DND-41 (cell line): Measurements from ENCODE around the gene SNRNP48.

ENCODE experiments used
- ATAC-seq: fragments of 200-7000 bp; cut with Tn5 transposase; 3 replicates; pipeline ENCODE4 v1.9.1; 2021; ENCODE audit warnings: low read depth; ENCODE audit not compliant: insufficient read depth
- DNase-seq: peaks from one replicate; pipeline ENCODE4 v3.0.0-alpha.2; 2020
- H2AFZ ChIP-seq: 2 replicates; pipeline ENCODE4 v1.6.0; 2012; ENCODE audit warnings: low read depth, low read length
- H3K27ac ChIP-seq: 2 replicates; pipeline ENCODE4 v1.5.1; 2012; ENCODE audit warnings: low read length, inconsistent platforms
- H3K27me3 ChIP-seq: fragments of 200-600 bp; sonication (generic); 2 replicates; pipeline ENCODE4 v1.6.0; 2012; ENCODE audit warnings: low read length, mild to moderate bottlenecking, inconsistent platforms; ENCODE audit not compliant: insufficient read depth, poor library complexity
- H3K36me3 ChIP-seq: 2 replicates; pipeline ENCODE4 v1.5.1; 2012; ENCODE audit warnings: low read length, inconsistent platforms; ENCODE audit not compliant: insufficient read depth
- H3K4me1 ChIP-seq: 2 replicates; pipeline ENCODE4 v1.5.1; 2012; ENCODE audit warnings: mild to moderate bottlenecking, low read length; ENCODE audit not compliant: insufficient read depth
- H3K4me2 ChIP-seq: 2 replicates; pipeline ENCODE4 v1.6.0; 2012; ENCODE audit warnings: mild to moderate bottlenecking, moderate library complexity, low read length, inconsistent platforms; ENCODE audit not compliant: insufficient read depth
- H3K4me3 ChIP-seq, 2 experiments: fragments of 200-600 bp in 1 of 2; shearing (Covaris generic) in 1 of 2; 2 replicates each; pipeline ENCODE4 v1.5.1; 2012 to 2016; ENCODE audit warnings: inconsistent platforms in 2 of 2, low read length in 2 of 2, mild to moderate bottlenecking in 2 of 2, low read depth in 1 of 2, moderate library complexity in 1 of 2
- H3K79me2 ChIP-seq: 2 replicates; pipeline ENCODE4 v1.6.0; 2012; ENCODE audit warnings: low read length, inconsistent platforms; ENCODE audit not compliant: insufficient read depth
- H3K9ac ChIP-seq: 2 replicates; pipeline ENCODE4 v1.6.0; 2012; ENCODE audit warnings: low read depth, mild to moderate bottlenecking, inconsistent platforms, low read length, moderate library complexity
- H3K9me3 ChIP-seq: 2 replicates; pipeline ENCODE4 v1.5.1; 2012; ENCODE audit warnings: low read length, moderate library complexity, mild to moderate bottlenecking, inconsistent platforms; ENCODE audit not compliant: insufficient read depth, severe bottlenecking
- H4K20me1 ChIP-seq: 2 replicates; pipeline ENCODE4 v1.6.0; 2012; ENCODE audit warnings: low read length; ENCODE audit not compliant: insufficient read depth
- EZH2 ChIP-seq: IDR thresholded peaks from 3 replicates; pipeline ENCODE4 v1.6.1; 2012; ENCODE audit warnings: borderline replicate concordance, low read depth, mild to moderate bottlenecking, moderate library complexity, low read length, inconsistent platforms; ENCODE audit not compliant: severe bottlenecking
- TF ChIP-seq, protein P1 (sequence below): IDR thresholded peaks from 2 replicates; pipeline ENCODE4 v1.5.1; 2012; ENCODE audit warnings: borderline replicate concordance, low read length, moderate library complexity, mild to moderate bottlenecking; ENCODE audit not compliant: poor library complexity, severe bottlenecking; ENCODE audit errors: extremely low read depth

SNRNP48 gene

DNA sequence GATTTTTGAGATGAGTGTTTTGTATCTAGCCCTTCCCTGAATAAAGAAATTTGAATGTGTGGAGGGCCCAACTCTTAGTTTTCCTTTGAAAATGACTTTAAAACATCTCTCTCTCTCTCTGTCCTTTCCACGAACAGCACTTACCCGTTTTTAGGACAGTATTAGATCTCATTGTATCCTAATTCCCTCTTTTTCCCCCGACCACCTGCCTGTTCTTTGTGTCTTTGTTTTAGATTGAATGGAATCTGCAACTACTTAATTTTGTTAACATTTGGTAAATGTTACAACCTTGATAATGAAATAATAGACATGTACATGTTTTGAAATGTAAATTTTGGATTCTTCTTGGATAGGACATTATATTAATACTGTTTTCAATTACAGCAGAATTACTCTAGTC, 45.4 kb upstream of the SNRNP48 start:
- no peak overlapping the region for H3K27ac ChIP-seq
- no peak overlapping the region for H3K4me2 ChIP-seq
- H3K36me3 ChIP-seq, result no peaks in the 10 kb centered on the region
- H2AFZ ChIP-seq, result no peak overlapping the region
- TF ChIP-seq, protein P1, sequence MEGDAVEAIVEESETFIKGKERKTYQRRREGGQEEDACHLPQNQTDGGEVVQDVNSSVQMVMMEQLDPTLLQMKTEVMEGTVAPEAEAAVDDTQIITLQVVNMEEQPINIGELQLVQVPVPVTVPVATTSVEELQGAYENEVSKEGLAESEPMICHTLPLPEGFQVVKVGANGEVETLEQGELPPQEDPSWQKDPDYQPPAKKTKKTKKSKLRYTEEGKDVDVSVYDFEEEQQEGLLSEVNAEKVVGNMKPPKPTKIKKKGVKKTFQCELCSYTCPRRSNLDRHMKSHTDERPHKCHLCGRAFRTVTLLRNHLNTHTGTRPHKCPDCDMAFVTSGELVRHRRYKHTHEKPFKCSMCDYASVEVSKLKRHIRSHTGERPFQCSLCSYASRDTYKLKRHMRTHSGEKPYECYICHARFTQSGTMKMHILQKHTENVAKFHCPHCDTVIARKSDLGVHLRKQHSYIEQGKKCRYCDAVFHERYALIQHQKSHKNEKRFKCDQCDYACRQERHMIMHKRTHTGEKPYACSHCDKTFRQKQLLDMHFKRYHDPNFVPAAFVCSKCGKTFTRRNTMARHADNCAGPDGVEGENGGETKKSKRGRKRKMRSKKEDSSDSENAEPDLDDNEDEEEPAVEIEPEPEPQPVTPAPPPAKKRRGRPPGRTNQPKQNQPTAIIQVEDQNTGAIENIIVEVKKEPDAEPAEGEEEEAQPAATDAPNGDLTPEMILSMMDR, result no peak
- no peak for TF ChIP-seq EZH2
- peaks cover 34% of the 10 kb centered on the region for H3K27me3 ChIP-seq
- no peak overlapping the region for H3K4me3 ChIP-seq
- no peaks in the 10 kb centered on the region for H4K20me1 ChIP-seq
- no peaks in the 10 kb centered on the region for H3K4me1 ChIP-seq
- H3K79me2 ChIP-seq, result no peaks in the 10 kb centered on the region
- H3K9ac ChIP-seq, result no peak overlapping the region
- DNase-seq, result no peak
- H3K9me3 ChIP-seq, result no peaks in the 10 kb centered on the region
- ATAC-seq, result no peak

DNA sequence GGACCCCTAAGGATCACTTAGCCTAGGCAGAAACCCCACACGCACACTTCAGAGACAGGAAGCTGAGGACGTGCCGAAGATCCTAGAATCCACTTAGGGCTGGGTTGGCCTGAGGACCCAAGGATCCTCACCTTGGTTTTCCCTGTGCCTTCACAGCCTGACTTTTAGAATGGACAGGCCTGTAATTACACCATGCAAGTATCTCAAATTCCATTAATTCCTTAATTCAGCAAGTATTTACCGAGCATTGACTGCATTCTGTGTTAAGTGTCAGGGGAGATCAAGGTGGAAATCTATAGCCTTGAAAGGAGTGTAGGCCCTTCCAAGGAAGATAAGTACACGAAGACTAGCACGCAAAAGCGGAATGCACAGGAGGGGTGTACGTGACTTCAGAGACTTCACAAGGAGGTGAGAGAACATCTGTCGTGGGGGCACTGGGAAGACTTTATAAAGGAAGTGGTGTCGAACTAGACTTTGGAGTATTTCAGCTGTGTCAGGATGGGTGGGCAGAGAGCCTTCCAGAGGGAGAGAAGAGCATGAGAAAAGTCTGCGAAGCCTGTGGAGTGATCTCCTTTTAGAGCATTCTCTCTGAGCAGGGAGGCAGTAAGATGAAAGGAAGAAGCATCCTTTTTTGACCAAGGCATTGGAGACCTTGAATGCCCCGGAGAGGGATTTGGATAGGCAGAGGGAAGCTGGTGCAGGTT, 44.5 kb upstream of the SNRNP48 start:
- TF ChIP-seq, protein P1, result no peak
- no peak for TF ChIP-seq EZH2
- DNase-seq (no peak), ATAC-seq (no peak)
- H3K9me3 ChIP-seq, result no peaks in the 10 kb centered on the region
- H3K4me2 ChIP-seq, result no peak overlapping the region
- peaks cover 34% of the 10 kb centered on the region for H3K27me3 ChIP-seq
- no peaks in the 10 kb centered on the region for H3K79me2 ChIP-seq
- no peak overlapping the region for H3K9ac ChIP-seq
- no peaks in the 10 kb centered on the region for H3K36me3 ChIP-seq
- H4K20me1 ChIP-seq, result no peaks in the 10 kb centered on the region
- H3K27ac ChIP-seq, result no peak overlapping the region
- H2AFZ ChIP-seq, result no peak overlapping the region
- no peaks in the 10 kb centered on the region for H3K4me1 ChIP-seq
- no peak overlapping the region for H3K4me3 ChIP-seq

DNA sequence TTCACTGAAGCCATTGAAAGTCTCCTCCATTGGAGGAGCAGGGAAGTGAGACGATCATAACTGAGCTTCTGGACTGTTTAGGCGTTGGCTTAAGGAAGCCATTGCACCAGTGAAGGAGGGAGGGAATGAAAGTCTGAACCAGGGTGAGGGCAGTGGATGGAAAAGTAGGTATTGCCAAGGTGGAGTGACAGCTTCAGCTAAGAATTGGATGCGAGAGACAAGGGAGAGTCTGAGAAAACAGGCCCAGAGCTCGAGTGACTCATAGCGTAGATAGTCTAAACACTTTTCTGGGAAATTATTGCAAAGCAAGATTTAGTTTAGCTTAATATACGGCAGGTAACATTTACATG, 44.0 kb upstream of the SNRNP48 start:
- Histone ChIP-seq H3K79me2 (no peaks in the 10 kb centered on the region), H3K4me3 (no peak overlapping the region), H2AFZ (no peak overlapping the region), H3K27ac (no peak overlapping the region), H3K36me3 (no peaks in the 10 kb centered on the region), H4K20me1 (no peaks in the 10 kb centered on the region), H3K4me1 (no peaks in the 10 kb centered on the region), H3K27me3 (peaks cover 34% of the 10 kb centered on the region), H3K9me3 (no peaks in the 10 kb centered on the region), H3K4me2 (no peak overlapping the region), H3K9ac (no peak overlapping the region)
- TF ChIP-seq EZH2, result no peak
- TF ChIP-seq, protein P1, result no peak
- DNase-seq, result no peak
- ATAC-seq, result no peak
